ENCODE measurements around the gene MICALL2.

DNA sequence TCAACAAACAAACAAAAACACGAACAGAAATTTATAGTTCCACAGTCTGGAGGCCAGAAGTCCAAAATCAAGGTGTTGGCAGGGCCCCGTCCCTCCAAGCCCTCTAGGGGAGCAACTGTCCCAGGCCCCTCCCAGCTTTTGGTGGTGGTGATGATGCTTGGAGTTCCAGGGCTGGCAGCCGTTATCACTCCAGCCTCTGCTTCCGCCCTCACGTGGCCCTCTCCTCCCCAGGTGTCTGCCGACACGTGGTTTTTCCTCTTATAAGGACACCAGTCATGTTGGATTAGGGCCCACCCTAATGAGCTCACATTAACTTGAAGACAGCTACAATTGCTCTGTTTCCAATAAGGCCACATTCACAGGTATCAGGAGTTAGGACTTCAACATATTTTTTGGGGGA is 49.7 kb downstream of the MICALL2 start:
- TF ChIP-seq, protein P1, sequence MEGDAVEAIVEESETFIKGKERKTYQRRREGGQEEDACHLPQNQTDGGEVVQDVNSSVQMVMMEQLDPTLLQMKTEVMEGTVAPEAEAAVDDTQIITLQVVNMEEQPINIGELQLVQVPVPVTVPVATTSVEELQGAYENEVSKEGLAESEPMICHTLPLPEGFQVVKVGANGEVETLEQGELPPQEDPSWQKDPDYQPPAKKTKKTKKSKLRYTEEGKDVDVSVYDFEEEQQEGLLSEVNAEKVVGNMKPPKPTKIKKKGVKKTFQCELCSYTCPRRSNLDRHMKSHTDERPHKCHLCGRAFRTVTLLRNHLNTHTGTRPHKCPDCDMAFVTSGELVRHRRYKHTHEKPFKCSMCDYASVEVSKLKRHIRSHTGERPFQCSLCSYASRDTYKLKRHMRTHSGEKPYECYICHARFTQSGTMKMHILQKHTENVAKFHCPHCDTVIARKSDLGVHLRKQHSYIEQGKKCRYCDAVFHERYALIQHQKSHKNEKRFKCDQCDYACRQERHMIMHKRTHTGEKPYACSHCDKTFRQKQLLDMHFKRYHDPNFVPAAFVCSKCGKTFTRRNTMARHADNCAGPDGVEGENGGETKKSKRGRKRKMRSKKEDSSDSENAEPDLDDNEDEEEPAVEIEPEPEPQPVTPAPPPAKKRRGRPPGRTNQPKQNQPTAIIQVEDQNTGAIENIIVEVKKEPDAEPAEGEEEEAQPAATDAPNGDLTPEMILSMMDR (conservative IDR thresholded peaks at IDR 0.05 in 1 of 2, IDR thresholded peaks at IDR 0.05 in 1 of 2; ENCODE audit: low read depth in 1 of 2, low read length in 2 of 2): no peak
- no peak for TF ChIP-seq EZH2 (IDR thresholded peaks at IDR 0.05; ENCODE audit: low read length, missing control alignments)

Measured in fibroblast of lung (primary cell).